Kidney (tissue), 14 donors: Measurements from ENCODE around the gene OTOG. TPM values are rescaled to one million over a fixed set of nuclear protein-coding genes. Genes with fewer than 3 reads are reported as not detected.

Experiments used
- DNase-seq, 5 donors: peaks; one replicate each; pipeline ENCODE4 v3.0.0-alpha.2; 2013 to 2020
- FAIRE-seq: peaks from 2 replicates; lab custom pipeline; 2012; peaks lifted over from hg19 to GRCh38; lab: Jason Lieb, UNC
- H3K27ac ChIP-seq, 2 donors: one replicate each; pipeline ENCODE4 v1.7.0; 2013; ENCODE audit warnings: low read depth in 2 of 2, low read length in 2 of 2, inconsistent platforms in 1 of 2
- H3K27me3 ChIP-seq: one replicate; pipeline ENCODE4 v1.7.1; 2013; ENCODE audit warnings: low read length, inconsistent platforms; ENCODE audit not compliant: control insufficient read depth, insufficient read depth
- H3K36me3 ChIP-seq, 3 donors: one replicate each; pipeline versions ENCODE4 v1.7.0 to v1.7.1; 2013; ENCODE audit warnings: low read length in 3 of 3, control low read depth in 1 of 3, inconsistent platforms in 1 of 3; ENCODE audit not compliant: insufficient read depth in 3 of 3, control insufficient read depth in 2 of 3
- H3K4me1 ChIP-seq, 3 donors: one replicate each; pipeline versions ENCODE4 v1.7.0 to v1.7.1; 2013; ENCODE audit warnings: low read length in 3 of 3, inconsistent platforms in 1 of 3, low read depth in 1 of 3; ENCODE audit not compliant: control insufficient read depth in 2 of 3, insufficient read depth in 2 of 3
- H3K4me3 ChIP-seq, 3 donors: one replicate each; pipeline versions ENCODE4 v1.7.0 to v1.8.1; 2013; ENCODE audit warnings: low read length in 3 of 3, control low read depth in 1 of 3, inconsistent platforms in 1 of 3
- H3K9ac ChIP-seq, 3 donors: one replicate each; pipeline versions ENCODE4 v1.7.0 to v1.7.1; 2013; ENCODE audit warnings: low read length in 3 of 3, control low read depth in 1 of 3, inconsistent platforms in 1 of 3
- H3K9me3 ChIP-seq, 3 donors: one replicate each; pipeline versions ENCODE4 v1.7.0 to v1.7.1; 2013; ENCODE audit warnings: low read length in 3 of 3, control low read depth in 1 of 3, inconsistent platforms in 1 of 3; ENCODE audit not compliant: control insufficient read depth in 2 of 3, insufficient read depth in 1 of 3
- intact Hi-C: fragments of 100-400 bp; cut with DNase I; formaldehyde crosslinking; loops from one replicate; pipeline ENCODE4 v1.11.1; 2022
- polyA plus RNA-seq: library from polyadenylated mRNA; stranded (reverse); fragments of 350-450 nt; fragmentation: Illumina TruSeq; extraction: RNeasy Lipid Tissue Mini Kit (QIAGEN cat#74804); gene quantifications from one replicate; pipeline ENCODE4 v1.2.3, GENCODE V29; 2014; ENCODE audit warnings: low read depth, low replicate concordance; ENCODE audit not compliant: insufficient read depth
- total RNA-seq: library from RNA; stranded (reverse); fragmentation: NEBNext Ultra II Directional; extraction: Animal tissue kit (Norgen Biotek cat#: 25700); gene quantifications from one replicate; pipeline ENCODE4 v1.2.1, GENCODE V29; 2021
- TF ChIP-seq, protein P1 (sequence below): IDR thresholded peaks from 3 replicates; pipeline ENCODE4 v1.5.1; 2012; ENCODE audit warnings: mild to moderate bottlenecking, moderate library complexity, borderline replicate concordance; ENCODE audit not compliant: insufficient read depth; ENCODE audit errors: extremely low read depth
- donor health status: control.
- donor health status: control.
- donor health status: control.
- donor health status: control.
- donor health status: control.
- donor health status: DM: yes; HTN: yes; CAD: no.
- donor health status: Normal renal cell carcinoma (clear cell type).

Gene OTOG
- total and polyA plus RNA-seq, 2 donors from 2014 or later: 0.06 TPM; not detected in 1

DNA sequence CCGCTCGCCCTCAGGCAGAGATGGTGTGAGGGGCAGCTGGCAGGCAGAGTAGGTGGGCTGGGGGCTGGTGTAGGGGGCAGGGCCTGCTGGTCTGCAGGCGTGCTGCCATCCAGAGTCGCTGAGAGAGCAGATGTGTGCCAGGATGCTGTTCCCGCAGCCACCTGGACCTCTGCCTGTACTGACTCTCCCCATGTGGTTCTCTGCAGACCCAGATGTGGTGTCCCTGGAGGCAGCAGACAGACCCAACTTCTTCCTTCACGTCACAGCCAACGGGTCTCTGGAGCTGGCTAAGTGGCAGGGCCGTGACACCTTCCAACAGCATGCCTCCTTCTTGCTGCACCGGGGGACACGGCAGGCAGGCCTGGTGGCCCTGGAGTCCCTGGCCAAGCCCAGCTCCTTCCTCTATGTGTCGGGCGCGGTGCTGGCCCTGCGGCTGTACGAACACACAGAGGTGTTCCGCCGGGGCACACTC is 58.6 kb downstream of the OTOG start:
- Histone ChIP-seq H3K36me3 (no peaks in the 10 kb centered on the region), H3K9ac (no peak overlapping the region), H3K4me3 (no peak overlapping the region), H3K9me3 (no peaks in the 10 kb centered on the region), H3K27me3 (no peaks in the 10 kb centered on the region), H3K27ac (no peak overlapping the region), H3K4me1 (no peaks in the 10 kb centered on the region)
- intact Hi-C loops: loop anchor here (10.0 kb wide), 1 partner anchor 369 kb away; no protein-coding TSS in a partner anchor
- FAIRE-seq (no peak), DNase-seq (no peak)
- TF ChIP-seq, protein P1, sequence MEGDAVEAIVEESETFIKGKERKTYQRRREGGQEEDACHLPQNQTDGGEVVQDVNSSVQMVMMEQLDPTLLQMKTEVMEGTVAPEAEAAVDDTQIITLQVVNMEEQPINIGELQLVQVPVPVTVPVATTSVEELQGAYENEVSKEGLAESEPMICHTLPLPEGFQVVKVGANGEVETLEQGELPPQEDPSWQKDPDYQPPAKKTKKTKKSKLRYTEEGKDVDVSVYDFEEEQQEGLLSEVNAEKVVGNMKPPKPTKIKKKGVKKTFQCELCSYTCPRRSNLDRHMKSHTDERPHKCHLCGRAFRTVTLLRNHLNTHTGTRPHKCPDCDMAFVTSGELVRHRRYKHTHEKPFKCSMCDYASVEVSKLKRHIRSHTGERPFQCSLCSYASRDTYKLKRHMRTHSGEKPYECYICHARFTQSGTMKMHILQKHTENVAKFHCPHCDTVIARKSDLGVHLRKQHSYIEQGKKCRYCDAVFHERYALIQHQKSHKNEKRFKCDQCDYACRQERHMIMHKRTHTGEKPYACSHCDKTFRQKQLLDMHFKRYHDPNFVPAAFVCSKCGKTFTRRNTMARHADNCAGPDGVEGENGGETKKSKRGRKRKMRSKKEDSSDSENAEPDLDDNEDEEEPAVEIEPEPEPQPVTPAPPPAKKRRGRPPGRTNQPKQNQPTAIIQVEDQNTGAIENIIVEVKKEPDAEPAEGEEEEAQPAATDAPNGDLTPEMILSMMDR: no peak

DNA sequence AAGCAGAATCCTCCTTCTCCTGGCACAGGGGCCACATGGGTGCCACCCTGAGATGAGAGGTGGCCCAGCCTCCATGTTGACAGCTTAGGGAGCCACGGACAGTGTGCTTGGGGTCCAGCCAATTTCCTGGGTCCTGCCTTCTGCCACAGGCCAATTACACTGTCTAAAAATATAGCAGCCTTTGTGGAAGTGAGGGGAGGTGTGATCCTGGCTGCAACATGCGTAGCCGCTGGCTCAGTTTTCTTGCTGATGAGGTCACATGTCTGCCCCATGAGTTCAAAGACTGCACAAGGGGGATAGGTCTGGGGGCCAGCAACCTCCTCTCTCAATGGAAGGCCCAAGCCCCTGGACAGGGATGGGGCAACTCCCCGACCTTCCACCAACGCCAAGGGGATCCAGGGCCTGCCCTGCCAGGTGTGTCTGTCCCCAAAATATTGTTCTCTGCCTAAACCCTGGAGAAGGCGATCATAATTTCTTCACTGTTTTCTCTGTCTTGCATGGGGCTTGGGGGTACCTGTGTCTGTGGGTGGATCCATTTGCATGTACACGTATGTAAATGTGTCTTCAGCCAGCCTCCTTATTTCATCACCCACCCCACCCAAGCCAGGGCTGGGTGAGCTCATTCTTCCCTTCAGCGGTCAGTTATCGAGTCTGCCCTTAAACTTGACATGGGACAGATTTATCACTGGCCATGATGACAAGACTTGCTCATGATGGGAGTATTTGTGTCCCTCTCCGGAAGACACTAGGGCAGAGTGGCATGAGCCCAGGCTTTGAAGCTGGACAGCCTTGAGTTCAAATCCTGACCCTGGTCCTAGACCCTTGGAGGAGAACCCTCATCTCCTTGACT is 59.4 kb downstream of the OTOG start:
- no peaks in the 10 kb centered on the region for H3K27me3 ChIP-seq
- no peaks in the 10 kb centered on the region for H3K9me3 ChIP-seq
- intact Hi-C loops: loop anchor here (10.0 kb wide), 1 partner anchor 368 kb away; no protein-coding TSS in a partner anchor
- no peaks in the 10 kb centered on the region for H3K36me3 ChIP-seq
- TF ChIP-seq, protein P1: no peak
- H3K4me1 ChIP-seq: no peaks in the 10 kb centered on the region
- no peak overlapping the region for H3K4me3 ChIP-seq
- H3K27ac ChIP-seq: no peak overlapping the region
- FAIRE-seq (no peak), DNase-seq (no peak)
- H3K9ac ChIP-seq: no peak overlapping the region

DNA sequence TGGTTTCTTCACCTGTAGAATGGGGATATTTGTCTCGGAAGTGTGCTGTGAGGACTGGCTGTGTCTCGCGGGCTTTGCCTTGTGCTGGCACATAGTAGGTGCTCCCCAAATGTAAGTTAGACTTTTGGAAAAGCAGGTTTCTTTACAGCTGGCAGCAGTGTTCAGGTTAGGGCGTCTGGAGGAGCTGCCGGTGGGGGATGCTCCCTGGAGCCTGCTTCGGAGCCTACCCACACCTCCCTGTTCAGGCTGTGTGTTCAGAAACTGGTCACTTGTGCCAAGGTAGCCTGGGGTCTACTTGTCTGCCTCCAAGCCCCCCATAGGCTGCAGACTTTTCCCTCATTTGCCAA is 60.0 kb downstream of the OTOG start:
- Histone ChIP-seq H3K4me3 (no peak overlapping the region), H3K27ac (no peak overlapping the region), H3K9ac (no peak overlapping the region), H3K27me3 (no peaks in the 10 kb centered on the region), H3K4me1 (no peaks in the 10 kb centered on the region), H3K9me3 (no peaks in the 10 kb centered on the region), H3K36me3 (no peaks in the 10 kb centered on the region)
- TF ChIP-seq, protein P1: no peak
- DNase-seq (no peak), FAIRE-seq (no peak)
- intact Hi-C loops: loop anchor here (10.0 kb wide), 1 partner anchor 368 kb away; no protein-coding TSS in a partner anchor
